Common myeloid progenitor, CD34-positive (primary cell): ENCODE data around the gene ADCY5.
A peak's percentile ranks its signal among the peaks of the same experiment; 100 is the strongest.

Experiments used
- CTCF ChIA-PET: fragments of 350-600 bp; sonication (Branson Sonifier 250); formaldehyde crosslinking; loops from one replicate; lab custom pipeline; 2021; ENCODE audit warnings: antibody characterized with exemption; lab: Charles Lee
- POLR2A ChIA-PET: fragments of 350-600 bp; sonication (Branson Sonifier 250); formaldehyde crosslinking; loops from one replicate; lab custom pipeline; 2021; ENCODE audit warnings: antibody characterized with exemption; lab: Charles Lee
- DNase-seq, 3 donors: peaks; one replicate each; pipeline versions ENCODE4 v3.0.0 to v3.0.0-alpha.2; 2013
- H3K27ac ChIP-seq, 2 experiments: 1 replicate in 1 of 2; 2 replicates in 1 of 2; pipeline ENCODE4 v1.7.0; 2013; ENCODE audit warnings: inconsistent platforms in 2 of 2, low read length in 2 of 2, mild to moderate bottlenecking in 2 of 2, low read depth in 1 of 2, moderate library complexity in 1 of 2; ENCODE audit not compliant: severe bottlenecking in 2 of 2, insufficient read depth in 1 of 2, poor library complexity in 1 of 2
- H3K27me3 ChIP-seq, 5 experiments: replicated peaks in 2 of 5; 1 replicate in 3 of 5; 2 replicates in 2 of 5; pipeline versions ENCODE4 v1.6.1 to v1.7.0; 2013; ENCODE audit warnings: low read length in 4 of 5, mild to moderate bottlenecking in 2 of 5, moderate library complexity in 2 of 5, inconsistent platforms in 1 of 5; ENCODE audit not compliant: insufficient read depth in 5 of 5, control insufficient read depth in 4 of 5
- H3K36me3 ChIP-seq, 4 experiments: 1 replicate in 2 of 4; 2 replicates in 2 of 4; pipeline versions ENCODE4 v1.6.1 to v1.7.0; 2013; ENCODE audit warnings: low read length in 3 of 4, control low read depth in 1 of 4, mild to moderate bottlenecking in 1 of 4; ENCODE audit not compliant: control insufficient read depth in 4 of 4, insufficient read depth in 4 of 4
- H3K4me1 ChIP-seq, 4 experiments: 1 replicate in 3 of 4; 2 replicates in 1 of 4; pipeline versions ENCODE4 v1.6.1 to v1.7.1; 2013; ENCODE audit warnings: low read length in 3 of 4, mild to moderate bottlenecking in 3 of 4, control low read depth in 1 of 4, inconsistent platforms in 1 of 4, moderate library complexity in 1 of 4; ENCODE audit not compliant: control insufficient read depth in 4 of 4, insufficient read depth in 4 of 4; ENCODE audit errors: control extremely low read depth in 1 of 4
- H3K4me3 ChIP-seq, 7 experiments: 1 replicate in 4 of 7; 2 replicates in 3 of 7; pipeline versions ENCODE4 v1.5.1 to v1.7.0; 2013; ENCODE audit warnings: mild to moderate bottlenecking in 7 of 7, low read length in 6 of 7, moderate library complexity in 6 of 7, inconsistent platforms in 2 of 7, low read depth in 2 of 7, control low read depth in 1 of 7; ENCODE audit not compliant: insufficient read depth in 4 of 7, control insufficient read depth in 1 of 7; ENCODE audit errors: extremely low read depth in 1 of 7
- H3K9me3 ChIP-seq, 5 experiments: 1 replicate in 4 of 5; 2 replicates in 1 of 5; pipeline versions ENCODE4 v1.6.1 to v1.7.1; 2013; ENCODE audit warnings: low read length in 4 of 5, mild to moderate bottlenecking in 2 of 5, inconsistent platforms in 1 of 5, low read depth in 1 of 5, moderate library complexity in 1 of 5; ENCODE audit not compliant: control insufficient read depth in 4 of 5, insufficient read depth in 2 of 5; ENCODE audit errors: control extremely low read depth in 1 of 5
- WGBS: methylation state at CpG from one replicate; pipeline ENCODE4 v1.1.5; 2013; ENCODE audit not compliant: insufficient coverage; 5-methylcytosine and 5-hydroxymethylcytosine counted together

The ADCY5 gene

GRCh38 chr3:123371859-123372685, 76.8 kb downstream of the ADCY5 start:
- no peaks in the 10 kb centered on the region for H3K36me3 ChIP-seq
- H3K27ac ChIP-seq, result no peak overlapping the region
- H3K27me3 ChIP-seq, result peaks cover 0 to 9% (median 0%) of the 10 kb centered on the region in 5 experiments
- peaks cover 0 to 7% (median 6%) of the 10 kb centered on the region in 5 experiments for H3K9me3 ChIP-seq
- H3K4me3 ChIP-seq, result no peak overlapping the region
- ChIA-PET CTCF (interaction anchor here (0.7 to 0.9 kb wide), 2 partner anchors 10 to 11 kb away, joined by 3 read pairs; no protein-coding TSS in a partner anchor), POLR2A (no interaction called here)
- no peak for DNase-seq
- H3K4me1 ChIP-seq, result peaks cover 0 to 2% (median 0%) of the 10 kb centered on the region in 4 experiments
- 96% methylated on average over 6 of the region's 6 CpGs for WGBS

GRCh38 chr3:123371426-123371825, 77.5 kb downstream of the ADCY5 start:
- peaks cover 0 to under 1% (median 0%) of the 10 kb centered on the region in 4 experiments for H3K4me1 ChIP-seq
- ChIA-PET CTCF (interaction anchor here (0.7 to 0.9 kb wide), 2 partner anchors 9 to 11 kb away, joined by 3 read pairs; no protein-coding TSS in a partner anchor), POLR2A (no interaction called here)
- peaks cover 0 to 9% (median 0%) of the 10 kb centered on the region in 5 experiments for H3K27me3 ChIP-seq
- WGBS, result 98% methylated on average over 10 of the region's 10 CpGs
- H3K9me3 ChIP-seq, result peaks cover 0 to 7% (median 6%) of the 10 kb centered on the region in 5 experiments
- no peaks in the 10 kb centered on the region for H3K36me3 ChIP-seq
- H3K4me3 ChIP-seq, result no peak overlapping the region
- H3K27ac ChIP-seq, result no peak overlapping the region
- no peak for DNase-seq

DNA sequence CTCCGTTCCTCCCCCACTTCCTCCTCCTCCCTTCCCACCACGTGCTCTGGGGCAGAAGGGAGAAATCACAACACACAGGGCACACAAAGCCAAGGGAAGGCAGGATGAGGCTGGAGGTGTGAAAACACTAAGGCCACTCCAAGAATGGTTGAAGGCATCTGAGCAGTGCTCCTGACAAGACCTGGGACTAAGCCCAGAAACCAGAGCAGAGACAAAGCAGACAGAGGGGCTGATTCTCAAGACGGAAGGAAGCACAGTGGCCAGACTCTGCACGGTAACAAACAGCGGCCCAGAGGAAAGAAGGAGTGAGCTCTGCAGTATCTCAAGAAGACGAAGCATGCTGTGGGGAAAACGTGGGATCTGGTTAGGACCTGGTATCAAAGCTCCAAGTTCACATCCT, 78.1 kb downstream of the ADCY5 start:
- CTCF ChIA-PET, result no interaction called here
- Histone ChIP-seq H3K27me3 (peaks cover 0 to 9% (median 0%) of the 10 kb centered on the region in 5 experiments), H3K27ac (no peak overlapping the region), H3K9me3 (peaks cover 0 to 7% (median 6%) of the 10 kb centered on the region in 5 experiments), H3K4me3 (no peak overlapping the region), H3K4me1 (no peaks in the 10 kb centered on the region), H3K36me3 (no peaks in the 10 kb centered on the region)
- POLR2A ChIA-PET, result no interaction called here
- no peak for DNase-seq
- WGBS, result 95% methylated on average over 5 of the region's 7 CpGs

GRCh38 chr3:123369085-123369484, 79.8 kb downstream of the ADCY5 start:
- no peak overlapping the region for H3K4me3 ChIP-seq
- peaks cover 0 to 7% (median 0%) of the 10 kb centered on the region in 5 experiments for H3K27me3 ChIP-seq
- DNase-seq, result no peak
- POLR2A ChIA-PET, result no interaction called here
- H3K4me1 ChIP-seq, result no peaks in the 10 kb centered on the region
- no peaks in the 10 kb centered on the region for H3K36me3 ChIP-seq
- peaks cover 0 to 7% (median 6%) of the 10 kb centered on the region in 5 experiments for H3K9me3 ChIP-seq
- CTCF ChIA-PET, result no interaction called here
- H3K27ac ChIP-seq, result no peak overlapping the region
- 96% methylated on average over 3 of the region's 3 CpGs for WGBS

- CTCF ChIA-PET, result no interaction called here
- no peaks in the 10 kb centered on the region for H3K4me1 ChIP-seq
- no peaks in the 10 kb centered on the region for H3K36me3 ChIP-seq
- H3K4me3 ChIP-seq, result no peak overlapping the region
- H3K27ac ChIP-seq, result no peak overlapping the region
- 91% methylated on average over 5 of the region's 9 CpGs for WGBS
- H3K27me3 ChIP-seq, result peaks cover 0 to 7% (median 0%) of the 10 kb centered on the region in 5 experiments
- POLR2A ChIA-PET, result no interaction called here
- DNase-seq, result no peak
- H3K9me3 ChIP-seq, result peaks cover 0 to 7% (median 6%) of the 10 kb centered on the region in 5 experiments
Measured at GRCh38 chr3:123367467-123368154, 81.3 kb downstream of the ADCY5 start.

- H3K4me1 ChIP-seq, result no peaks in the 10 kb centered on the region
- H3K36me3 ChIP-seq, result no peaks in the 10 kb centered on the region
- peaks cover 0 to 7% (median 6%) of the 10 kb centered on the region in 5 experiments for H3K9me3 ChIP-seq
- WGBS, result 86% methylated on average over 5 of the region's 6 CpGs
- no peak overlapping the region for H3K27ac ChIP-seq
- DNase-seq, result peak in 2 of 3 donors; percentile 9
- H3K27me3 ChIP-seq, result peaks cover 0 to 4% (median 0%) of the 10 kb centered on the region in 5 experiments
- ChIA-PET CTCF (no interaction called here), POLR2A (no interaction called here)
- H3K4me3 ChIP-seq, result no peak overlapping the region
Measured at GRCh38 chr3:123365450-123366143, 83.3 kb downstream of the ADCY5 start.
